NCI-H345 (cell line): Measurements from ENCODE around the gene TAF1.
"Not testable (repeated sequence)": the region's sequence is repeated elsewhere in the genome, so short reads cannot be mapped to it uniquely, and the experiment has no call there.

ENCODE experiments used
- DNase-seq: peaks from one replicate; lab custom pipeline; 2025; lab: John Stamatoyannopoulos, UW

Gene TAF1, protein sequence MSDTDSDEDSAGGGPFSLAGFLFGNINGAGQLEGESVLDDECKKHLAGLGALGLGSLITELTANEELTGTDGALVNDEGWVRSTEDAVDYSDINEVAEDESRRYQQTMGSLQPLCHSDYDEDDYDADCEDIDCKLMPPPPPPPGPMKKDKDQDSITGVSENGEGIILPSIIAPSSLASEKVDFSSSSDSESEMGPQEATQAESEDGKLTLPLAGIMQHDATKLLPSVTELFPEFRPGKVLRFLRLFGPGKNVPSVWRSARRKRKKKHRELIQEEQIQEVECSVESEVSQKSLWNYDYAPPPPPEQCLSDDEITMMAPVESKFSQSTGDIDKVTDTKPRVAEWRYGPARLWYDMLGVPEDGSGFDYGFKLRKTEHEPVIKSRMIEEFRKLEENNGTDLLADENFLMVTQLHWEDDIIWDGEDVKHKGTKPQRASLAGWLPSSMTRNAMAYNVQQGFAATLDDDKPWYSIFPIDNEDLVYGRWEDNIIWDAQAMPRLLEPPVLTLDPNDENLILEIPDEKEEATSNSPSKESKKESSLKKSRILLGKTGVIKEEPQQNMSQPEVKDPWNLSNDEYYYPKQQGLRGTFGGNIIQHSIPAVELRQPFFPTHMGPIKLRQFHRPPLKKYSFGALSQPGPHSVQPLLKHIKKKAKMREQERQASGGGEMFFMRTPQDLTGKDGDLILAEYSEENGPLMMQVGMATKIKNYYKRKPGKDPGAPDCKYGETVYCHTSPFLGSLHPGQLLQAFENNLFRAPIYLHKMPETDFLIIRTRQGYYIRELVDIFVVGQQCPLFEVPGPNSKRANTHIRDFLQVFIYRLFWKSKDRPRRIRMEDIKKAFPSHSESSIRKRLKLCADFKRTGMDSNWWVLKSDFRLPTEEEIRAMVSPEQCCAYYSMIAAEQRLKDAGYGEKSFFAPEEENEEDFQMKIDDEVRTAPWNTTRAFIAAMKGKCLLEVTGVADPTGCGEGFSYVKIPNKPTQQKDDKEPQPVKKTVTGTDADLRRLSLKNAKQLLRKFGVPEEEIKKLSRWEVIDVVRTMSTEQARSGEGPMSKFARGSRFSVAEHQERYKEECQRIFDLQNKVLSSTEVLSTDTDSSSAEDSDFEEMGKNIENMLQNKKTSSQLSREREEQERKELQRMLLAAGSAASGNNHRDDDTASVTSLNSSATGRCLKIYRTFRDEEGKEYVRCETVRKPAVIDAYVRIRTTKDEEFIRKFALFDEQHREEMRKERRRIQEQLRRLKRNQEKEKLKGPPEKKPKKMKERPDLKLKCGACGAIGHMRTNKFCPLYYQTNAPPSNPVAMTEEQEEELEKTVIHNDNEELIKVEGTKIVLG (N-terminal part only)

GRCh38 chrX:71365875-71366673, at the start of gene TAF1:
Gene TAF1, plus strand, starts transcription at chrX:71366357. Its CDS starts 18 bp downstream, at chrX:71366375.
- peak; percentile 98 for DNase-seq

DNA sequence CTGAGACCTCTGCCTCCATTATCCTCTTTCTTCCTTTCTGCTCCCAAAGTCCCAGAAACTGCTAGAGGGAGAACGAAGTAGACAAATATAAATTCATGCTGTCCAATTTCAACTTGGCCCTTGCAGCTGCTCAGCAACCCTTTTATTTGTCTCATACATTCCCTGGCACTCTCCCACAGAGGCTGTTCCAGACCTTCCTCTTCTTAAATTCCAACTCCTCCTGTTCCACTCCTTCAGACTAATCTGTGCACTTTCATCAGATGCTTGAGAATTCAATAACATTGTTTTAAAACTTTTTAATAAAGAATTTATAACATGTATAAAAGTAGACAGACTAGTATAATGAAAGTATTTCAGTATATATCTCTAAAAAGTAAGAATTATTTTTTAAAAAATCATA, 49.2 kb upstream of the TAF1 start:
- not testable (repeated sequence) for DNase-seq

- no peak for DNase-seq
Observed at GRCh38 chrX:71320126-71320525, 46.0 kb upstream of the TAF1 start.

GRCh38 chrX:71321731-71322130, 44.4 kb upstream of the TAF1 start:
- no peak for DNase-seq

DNA sequence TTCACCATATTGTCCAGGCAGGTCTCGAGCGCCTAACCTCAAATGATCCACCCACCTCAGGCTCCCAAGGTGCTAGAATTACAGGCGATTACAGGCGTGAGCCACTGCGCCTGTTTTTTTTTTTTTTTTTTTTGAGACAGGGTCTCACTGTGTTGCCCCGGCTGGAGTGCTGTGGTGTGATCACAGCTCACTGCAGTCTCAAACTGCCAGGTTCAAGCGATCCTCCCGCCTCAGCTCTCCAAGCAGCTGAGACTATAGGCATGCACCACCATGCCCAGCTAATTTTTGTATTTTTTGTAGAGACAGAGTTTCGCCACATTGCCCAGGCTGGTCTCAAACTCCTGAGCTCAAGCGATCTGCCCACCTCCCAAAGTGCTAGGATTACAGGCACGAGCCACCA, 41.7 kb upstream of the TAF1 start:
- not testable (repeated sequence) for DNase-seq

DNA sequence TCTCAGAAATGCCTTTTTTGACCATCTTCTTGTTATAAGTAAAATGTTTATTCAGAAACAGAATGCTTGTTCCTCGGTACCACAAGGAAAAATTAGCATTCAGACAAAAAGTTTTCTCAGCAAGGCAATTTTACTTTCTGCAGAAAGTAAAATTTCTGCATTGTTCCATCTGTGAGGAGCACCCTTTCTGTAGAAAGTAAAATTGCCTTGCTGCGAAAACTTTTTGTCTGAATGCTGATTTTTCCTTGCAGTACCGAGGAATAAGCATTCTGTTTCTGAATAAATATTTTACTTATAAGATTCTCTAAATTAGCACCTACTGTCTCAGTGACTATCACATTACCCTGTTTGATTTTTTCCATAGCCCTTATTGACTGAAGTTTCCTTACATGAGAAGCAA, 39.8 kb upstream of the TAF1 start:
- DNase-seq, result no peak

DNA sequence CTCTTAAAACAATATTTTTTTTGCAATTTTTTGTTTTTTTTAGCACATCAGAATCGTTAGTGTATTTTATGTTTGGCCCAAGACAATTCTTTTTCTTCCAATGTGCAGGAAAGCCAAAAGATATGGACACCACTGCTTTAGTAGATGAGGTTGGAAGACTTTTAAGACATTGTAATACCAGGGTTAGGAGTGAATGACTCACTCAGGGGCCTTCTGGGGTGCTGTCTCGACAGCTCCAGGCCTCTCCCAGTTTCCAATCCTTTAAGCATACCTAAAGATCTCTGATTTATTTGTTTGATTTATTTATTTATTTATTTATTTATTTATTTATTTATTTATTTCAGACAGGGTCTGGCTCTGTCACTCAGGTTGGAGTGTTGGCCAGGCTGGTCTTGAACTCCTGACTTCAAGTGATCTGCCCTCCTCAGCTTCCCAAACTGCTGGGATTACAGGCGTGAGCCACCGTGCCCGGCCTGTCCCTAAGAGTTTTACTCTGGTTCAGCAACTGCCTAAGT, 16.9 kb upstream of the TAF1 start:
- DNase-seq, result not testable (repeated sequence)

- DNase-seq, result not testable (repeated sequence)
Observed at GRCh38 chrX:71349867-71350266, 16.3 kb upstream of the TAF1 start.

- not testable (repeated sequence) for DNase-seq
Observed at GRCh38 chrX:71352439-71352838, 13.7 kb upstream of the TAF1 start.

GRCh38 chrX:71364221-71364620, 1.9 kb upstream of the TAF1 start:
- DNase-seq, result no peak

DNA sequence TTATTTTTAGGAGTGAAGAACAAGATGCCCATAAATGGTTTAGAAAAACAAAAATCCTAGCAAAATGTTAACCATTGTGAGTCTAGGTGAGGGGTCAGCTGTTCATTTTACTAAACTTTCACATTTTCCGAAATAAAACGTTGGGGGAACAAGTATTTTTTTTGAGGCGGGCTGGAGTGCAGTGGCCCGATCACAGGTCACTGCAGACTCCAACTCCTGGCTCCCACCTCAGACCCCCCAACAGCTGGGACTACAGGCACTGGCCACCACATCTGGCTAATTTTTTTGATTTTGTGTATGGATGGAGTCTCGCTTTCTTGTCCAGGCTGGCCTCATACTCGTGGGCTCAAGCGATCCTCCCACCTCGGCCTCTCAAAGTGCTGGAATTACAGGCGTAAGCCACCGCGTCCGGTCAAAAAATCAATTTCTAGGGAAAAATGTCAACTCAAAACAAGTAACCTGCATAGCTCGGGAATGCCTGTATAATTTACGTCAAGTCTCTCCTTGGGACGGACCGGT, 742 bp upstream of the TAF1 start:
- DNase-seq, result no peak

DNA sequence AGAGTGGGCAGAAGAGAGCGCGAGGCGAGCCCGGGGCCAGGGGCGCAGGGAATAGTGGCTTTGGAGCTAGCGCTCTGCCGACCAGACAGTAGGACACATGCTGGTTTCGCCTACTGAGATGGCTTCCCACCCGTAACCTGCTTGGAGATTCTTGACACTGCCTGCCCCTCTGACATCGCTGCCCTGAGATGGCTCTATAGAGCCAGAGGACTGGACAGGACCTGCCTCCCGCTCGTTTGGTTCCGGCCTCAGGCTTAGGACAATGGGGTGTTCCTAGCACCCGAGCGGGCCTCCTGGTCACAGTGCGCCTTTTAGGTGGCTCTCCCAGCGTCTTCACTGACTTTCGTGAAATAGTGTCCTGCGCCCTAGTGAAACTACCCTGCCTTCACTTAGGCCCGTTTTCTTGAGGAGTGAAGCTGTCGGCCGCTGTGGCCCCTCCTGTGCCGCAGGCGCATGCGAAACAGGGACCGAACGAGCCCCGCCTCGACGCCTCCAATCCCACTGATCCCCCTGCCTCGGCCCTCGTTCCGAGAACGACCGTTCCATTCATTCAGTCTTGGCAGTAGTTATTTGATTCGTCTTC, 608 bp downstream of the TAF1 start:
- no peak for DNase-seq

GRCh38 chrX:71367396-71367795, 1.2 kb downstream of the TAF1 start:
- DNase-seq, result no peak

GRCh38 chrX:71372388-71372787, 6.2 kb downstream of the TAF1 start:
- DNase-seq, result no peak

DNA sequence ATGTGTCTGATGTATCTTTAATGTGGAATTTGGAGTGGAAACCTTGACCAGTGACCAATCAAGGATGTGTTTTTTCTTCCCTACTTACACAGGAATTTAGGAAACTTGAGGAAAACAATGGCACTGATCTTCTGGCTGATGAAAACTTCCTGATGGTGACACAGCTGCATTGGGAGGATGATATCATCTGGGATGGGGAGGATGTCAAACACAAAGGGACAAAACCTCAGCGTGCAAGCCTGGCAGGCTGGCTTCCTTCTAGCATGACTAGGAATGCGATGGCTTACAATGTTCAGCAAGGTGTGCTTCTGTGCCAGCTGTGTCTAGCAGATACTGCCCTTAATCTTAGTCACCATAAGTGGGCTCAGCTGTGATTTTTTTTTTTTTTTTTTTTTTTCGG, 12.6 kb downstream of the TAF1 start:
- DNase-seq, result no peak

DNA sequence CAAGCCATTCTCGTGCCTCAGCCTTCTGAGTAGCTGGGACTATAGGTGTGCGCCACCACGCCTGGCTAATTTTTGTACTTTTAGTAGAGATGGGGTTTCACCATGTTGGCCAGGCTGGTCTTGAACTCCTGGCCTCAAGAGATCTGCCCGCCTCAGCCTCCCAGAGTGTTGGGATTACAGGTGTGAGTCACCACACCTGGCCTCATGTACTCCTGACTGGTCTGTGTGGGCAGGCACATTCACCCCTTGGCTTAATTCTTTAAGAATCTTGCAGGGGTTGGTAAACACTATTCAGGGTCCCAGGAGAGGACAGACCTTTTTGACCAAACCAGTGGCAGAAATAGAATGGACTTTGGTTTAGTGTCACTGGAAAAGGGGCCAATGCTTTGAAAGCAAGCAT, 25.6 kb downstream of the TAF1 start:
- not testable (repeated sequence) for DNase-seq

DNA sequence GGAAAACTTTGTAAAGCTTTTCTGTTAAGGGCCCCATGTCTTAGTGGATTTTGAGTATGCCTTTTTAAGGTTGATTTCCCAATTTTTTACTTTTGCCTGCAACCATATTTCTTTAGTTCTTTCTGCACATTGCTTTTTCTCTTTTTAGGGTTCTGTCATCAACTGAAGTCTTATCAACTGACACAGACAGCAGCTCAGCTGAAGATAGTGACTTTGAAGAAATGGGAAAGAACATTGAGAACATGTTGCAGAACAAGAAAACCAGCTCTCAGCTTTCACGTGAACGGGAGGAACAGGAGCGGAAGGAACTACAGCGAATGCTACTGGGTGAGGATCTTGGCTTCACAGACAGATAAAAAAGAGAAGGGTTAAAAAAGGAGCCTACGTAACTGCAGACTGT, 27.8 kb downstream of the TAF1 start:
- no peak for DNase-seq

DNA sequence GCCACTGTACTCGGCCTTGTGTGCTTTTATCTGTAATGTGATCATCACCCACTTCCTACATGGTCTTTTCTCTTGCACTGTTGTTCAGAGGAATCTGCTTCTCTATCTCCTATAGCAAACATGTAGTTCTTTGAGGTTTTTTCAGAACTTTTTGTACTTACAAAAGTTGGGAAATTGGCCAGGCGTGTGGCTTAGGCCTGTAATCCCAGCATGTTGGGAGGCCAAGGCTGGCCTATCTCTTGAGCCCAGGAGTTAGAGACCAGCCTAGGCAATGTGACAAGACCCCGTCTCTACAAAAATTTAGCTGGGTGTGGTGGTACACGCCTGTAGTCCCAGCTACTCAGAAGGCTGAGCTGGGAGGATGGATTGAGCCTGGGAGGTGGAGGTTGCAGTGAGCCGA, 30.4 kb downstream of the TAF1 start:
- no peak for DNase-seq

GRCh38 chrX:71400710-71401109, 34.6 kb downstream of the TAF1 start:
- no peak for DNase-seq

DNA sequence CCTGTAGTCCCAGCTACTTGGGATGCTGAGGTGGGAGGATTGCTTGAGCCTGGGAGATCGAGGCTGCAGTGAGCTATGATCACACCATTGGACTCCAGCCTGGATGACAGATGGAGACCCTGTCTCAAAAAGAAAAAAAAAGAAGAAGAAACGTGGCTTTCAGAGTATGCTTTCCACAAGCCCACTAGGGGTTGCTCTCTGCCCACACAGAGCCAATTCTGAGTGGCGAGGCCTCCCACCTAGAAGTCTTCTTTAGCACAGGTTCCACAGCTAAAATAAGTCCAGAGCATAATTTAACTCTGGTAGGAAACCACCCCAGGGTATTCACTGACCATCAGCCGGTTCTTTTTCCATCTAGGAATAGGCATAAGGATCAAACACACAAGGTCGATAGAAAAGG, 50.1 kb downstream of the TAF1 start:
- not testable (repeated sequence) for DNase-seq
